ENCODE results near the gene ADISSP.

The ADISSP gene

GRCh38 chr20:3710703-3711483 lies 56.7 kb downstream of the ADISSP start:
- DNase-seq = peak; percentile 54

- DNase-seq = no peak
These were observed 57.5 kb downstream of the ADISSP start for GRCh38 chr20:3710011-3710466.

DNA sequence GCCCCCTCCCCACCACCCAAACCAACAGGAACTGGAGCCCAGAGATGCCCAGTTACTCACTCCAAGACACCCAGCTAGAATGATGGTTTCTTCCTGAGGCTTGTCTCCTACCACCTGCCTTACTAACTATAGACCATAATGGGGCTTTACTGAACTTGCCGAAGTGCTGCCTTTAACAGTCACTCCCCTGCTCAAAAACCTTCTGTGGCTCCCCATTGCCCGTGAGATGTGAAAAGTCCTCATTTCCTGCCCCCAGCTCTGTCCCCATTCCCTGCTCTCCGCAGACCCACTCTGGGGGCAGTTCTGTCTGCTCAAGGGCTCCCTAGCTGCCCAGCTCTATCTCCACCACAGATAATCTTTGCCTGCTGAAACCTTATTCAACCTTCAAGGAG lies 60.0 kb downstream of the ADISSP start:
- DNase-seq = no peak

DNA sequence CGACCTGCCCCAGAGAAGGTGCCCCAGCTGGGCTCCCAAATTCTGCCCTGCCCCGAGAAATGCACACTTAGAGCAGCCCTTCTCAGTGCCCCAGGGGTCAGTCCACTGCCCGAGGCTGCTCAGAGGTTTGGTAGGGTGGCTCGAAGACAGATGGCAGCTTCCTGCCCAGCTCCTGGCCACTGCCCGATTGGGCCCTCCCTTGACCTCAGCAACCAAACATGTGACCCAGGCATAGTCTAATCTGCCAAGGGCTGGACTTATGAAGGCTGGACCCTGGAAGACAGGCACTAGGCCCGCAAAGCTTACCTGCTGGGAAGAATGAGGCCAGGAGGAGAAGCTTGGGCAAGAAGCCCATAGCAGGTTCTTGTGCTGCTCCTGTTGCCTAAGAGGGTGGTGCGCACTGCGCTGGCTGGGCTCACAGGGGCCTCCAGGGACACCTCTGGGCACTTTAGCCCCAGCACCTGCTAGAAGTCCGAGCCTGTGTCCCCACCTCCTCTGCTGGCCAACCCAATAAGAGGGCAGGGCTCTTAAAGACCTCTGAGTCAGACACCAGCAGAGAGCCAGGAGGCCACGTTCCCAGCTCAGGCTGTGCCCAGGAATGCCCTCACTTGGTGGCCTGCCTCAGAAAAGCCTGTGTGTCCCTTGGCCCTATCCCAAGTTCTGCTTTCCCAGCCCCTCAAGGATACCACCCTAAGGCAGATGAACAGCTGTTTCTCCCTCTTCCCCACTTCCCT lies 60.6 kb downstream of the ADISSP start:
- DNase-seq = no peak

DNA sequence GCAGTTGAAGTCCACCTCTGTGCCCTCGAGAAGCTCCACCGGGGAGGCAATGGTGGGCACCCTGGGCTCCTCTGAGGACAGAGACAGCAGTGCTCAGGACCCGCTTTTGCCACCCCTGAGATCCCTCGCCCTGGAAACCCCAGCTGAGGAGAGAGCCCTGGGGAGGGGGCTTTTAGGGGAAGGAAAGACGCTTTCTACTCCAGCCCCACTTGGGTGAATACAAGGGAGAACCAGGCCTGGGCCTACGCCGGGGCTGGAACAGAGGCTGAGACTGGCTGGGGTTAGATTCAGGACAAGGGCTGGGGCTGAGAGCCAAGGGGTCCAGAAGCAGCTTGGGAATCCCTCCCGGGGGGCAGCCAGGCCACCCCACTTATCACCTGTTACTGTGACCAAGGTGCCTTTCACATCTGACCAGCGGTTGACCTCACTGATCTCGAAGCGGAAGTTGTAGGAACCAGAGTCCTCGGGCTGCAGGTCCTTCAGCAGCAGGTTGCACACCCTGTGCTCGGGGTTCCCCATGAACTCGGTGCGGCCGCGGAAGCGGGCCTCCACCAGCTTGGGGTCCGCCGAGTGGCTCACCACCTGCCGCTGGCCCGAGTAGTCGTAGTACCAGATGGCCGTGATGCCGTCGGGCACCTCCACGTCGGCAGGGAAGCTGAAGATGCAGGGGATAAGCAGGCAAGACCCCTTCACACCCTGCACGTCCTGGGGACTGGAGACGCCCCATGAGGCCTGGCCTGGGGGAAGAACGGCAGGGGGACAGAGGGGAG lies 61.4 kb downstream of the ADISSP start:
- no peak for DNase-seq

DNA sequence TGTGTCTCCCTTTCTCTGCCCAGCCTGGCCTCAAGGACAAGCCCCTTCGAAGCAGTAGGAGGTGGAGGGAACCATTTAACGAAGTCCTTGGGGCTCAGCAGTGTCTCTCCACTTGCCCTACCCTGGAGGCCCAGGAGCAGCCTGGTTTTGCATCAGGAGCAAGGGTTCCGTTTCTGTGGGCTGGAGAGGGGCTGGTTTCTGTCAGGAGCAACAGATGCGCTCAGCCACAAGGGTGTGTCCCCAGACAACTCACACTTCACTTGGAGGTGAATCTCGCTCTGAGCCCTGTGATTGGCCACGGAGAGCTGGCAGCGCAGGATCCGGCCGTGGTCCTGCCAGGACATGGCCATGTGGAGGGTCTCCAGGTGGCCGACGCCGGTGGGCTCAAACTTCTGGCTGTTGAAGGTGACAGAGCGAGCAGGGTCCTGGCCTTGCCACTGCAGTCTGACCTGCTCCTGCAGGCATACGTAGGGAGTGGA lies 62.0 kb downstream of the ADISSP start:
- no peak for DNase-seq

DNA sequence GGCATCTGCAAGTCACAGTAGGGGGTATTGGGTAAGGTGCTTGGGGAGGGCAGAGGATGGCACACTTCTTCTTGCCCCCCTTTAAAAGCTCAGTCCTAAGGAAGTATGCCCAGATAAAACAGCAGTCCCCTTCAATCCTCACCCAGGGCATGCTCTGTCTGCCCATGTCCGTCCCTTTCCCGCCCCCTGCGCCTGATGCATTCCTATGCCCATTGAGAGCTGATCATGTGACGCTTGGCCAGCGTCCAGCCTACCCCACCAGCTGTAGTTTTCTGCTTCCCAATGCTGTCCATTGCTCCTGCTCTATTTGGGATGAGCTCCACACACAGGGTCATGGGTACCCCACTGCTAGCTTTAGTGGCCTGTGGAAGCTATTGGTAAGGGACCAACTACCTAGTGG lies 63.5 kb downstream of the ADISSP start:
- DNase-seq = no peak

Measured in CD4-positive, alpha-beta T cell treated with Interferon gamma for 1 hour (primary cell).